Panc1 (cell line): ENCODE measurements around the gene TEAD4. TPM values are rescaled to one million over a fixed set of nuclear protein-coding genes. Genes with fewer than 3 reads are reported as not detected.

Experiments used
- ATAC-seq: fragments of 200-7000 bp; cut with Tn5 transposase; 2 replicates; pipeline ENCODE4 v1.9.1; 2020; ENCODE audit warnings: mild to moderate bottlenecking, moderate library complexity
- Bru-seq: library from RNA; stranded (reverse); fragments of 400-500 nt; gene quantifications from one replicate; lab custom pipeline; 2021; lab: Mats Ljungman, UMichigan
- BruChase-seq, 2 experiments: library from RNA; stranded (reverse); fragments of 400-500 nt; gene quantifications; one replicate each; lab custom pipeline; 2021; lab: Mats Ljungman, UMichigan
- BruUV-seq: library from RNA; stranded (reverse); fragments of 400-500 nt; replicated peaks from 2 replicates; lab custom pipeline; 2021; lab: Mats Ljungman, UMichigan
- CTCF ChIA-PET: fragments of 300-600 bp; sonication (Branson Sonifier 250); formaldehyde crosslinking; loops from one replicate; lab custom pipeline; 2022; ENCODE audit warnings: antibody characterized with exemption; lab: Charles Lee
- POLR2A ChIA-PET: fragments of 300-600 bp; sonication (Branson Sonifier 250); formaldehyde crosslinking; loops from one replicate; lab custom pipeline; 2022; ENCODE audit warnings: antibody characterized with exemption; lab: Charles Lee
- DNase-seq: peaks from one replicate; pipeline ENCODE4 v3.0.0-alpha.2; 2010; ENCODE audit warnings: low read depth, low spot score
- H3K27ac ChIP-seq: 2 replicates; pipeline ENCODE4 v1.5.1; 2011; ENCODE audit warnings: mild to moderate bottlenecking, low read length, inconsistent platforms
- H3K27me3 ChIP-seq: fragments of 200-500 bp; sonication (Bioruptor generic); 2 replicates; pipeline ENCODE4 v1.6.0; 2014; ENCODE audit warnings: low read length, inconsistent platforms; ENCODE audit not compliant: control insufficient read depth, insufficient read depth
- H3K36me3 ChIP-seq: fragments of 200-500 bp; sonication (Bioruptor generic); 2 replicates; pipeline ENCODE4 v1.5.1; 2014; ENCODE audit warnings: inconsistent platforms, mild to moderate bottlenecking, low read length, moderate library complexity; ENCODE audit not compliant: control insufficient read depth, insufficient read depth
- H3K4me1 ChIP-seq: 2 replicates; pipeline ENCODE4 v1.5.1; 2011; ENCODE audit warnings: inconsistent platforms, mild to moderate bottlenecking, low read length, moderate library complexity; ENCODE audit not compliant: control insufficient read depth, insufficient read depth
- H3K4me3 ChIP-seq, 2 experiments: 2 replicates each; pipeline ENCODE4 v1.5.1; 2011 to 2012; ENCODE audit warnings: low read depth in 2 of 2, low read length in 2 of 2, mild to moderate bottlenecking in 2 of 2, inconsistent platforms in 1 of 2, moderate library complexity in 1 of 2
- H3K9me3 ChIP-seq: fragments of 200-500 bp; sonication (Bioruptor generic); 2 replicates; pipeline ENCODE4 v1.5.1; 2014; ENCODE audit warnings: low read depth, mild to moderate bottlenecking, inconsistent platforms, low read length, moderate library complexity; ENCODE audit not compliant: control insufficient read depth, insufficient read depth
- CTCF ChIP-seq: fragments of 450-650 bp; IDR thresholded peaks from 2 replicates; pipeline ENCODE4 v1.5.1; 2017; ENCODE audit warnings: mild to moderate bottlenecking
- POLR2AphosphoS5 ChIP-seq: IDR thresholded peaks from 2 replicates; pipeline ENCODE4 v1.6.1; 2012; ENCODE audit warnings: mild to moderate bottlenecking, low read depth, low read length, moderate library complexity
- SIN3A ChIP-seq: IDR thresholded peaks from 2 replicates; pipeline ENCODE4 v1.6.1; 2012; ENCODE audit warnings: low read depth, mild to moderate bottlenecking, low read length, moderate library complexity, borderline replicate concordance; ENCODE audit not compliant: insufficient read depth
- TCF7L2 ChIP-seq: IDR thresholded peaks from 2 replicates; pipeline ENCODE4 v1.6.1; 2011; ENCODE audit warnings: mild to moderate bottlenecking, low read depth, low read length, inconsistent platforms
- in situ Hi-C: cut with HindIII; loops from 2 replicates; pipeline ENCODE4 v1.10.0; 2016; ENCODE audit warnings: low sequenced_read_pairs, low pct_unique_long_range_greater_than_20kb
- intact Hi-C: fragments of 100-400 bp; cut with micrococcal nuclease; formaldehyde crosslinking; loops from one replicate; pipeline ENCODE4 v1.10.0; 2022; ENCODE audit not compliant: unreplicated experiment
- long read RNA-seq: library from polyadenylated mRNA; unstranded; transcript quantifications from one replicate; pipeline ENCODE4 v2.0.0, GENCODE V29; 2021; ENCODE audit not compliant: unreplicated experiment
- polyA plus RNA-seq: library from polyadenylated mRNA; unstranded; fragments of >200 nt; gene quantifications from one replicate; pipeline ENCODE4 v1.2.1, GENCODE V29; 2012; ENCODE audit warnings: missing spikeins; ENCODE audit not compliant: insufficient read length
- total RNA-seq: library from RNA; stranded (reverse); gene quantifications from one replicate; pipeline ENCODE4 v1.2.1, GENCODE V29; 2021; ENCODE audit not compliant: unreplicated experiment

TEAD4 gene
- total RNA-seq (47.6 TPM), Bru-seq, nascent RNA (percentile 72 among the genes with signal in this experiment), BruChase-seq, experiment 1, labeled RNA remaining after a 2-hour chase (percentile 72 among the genes with signal in this experiment), BruChase-seq, experiment 2, labeled RNA remaining after a 6-hour chase (percentile 77 among the genes with signal in this experiment)
- polyA plus RNA-seq, result 42.0 TPM
- long read RNA-seq, transcript TEAD4-202 (13 exons, 1,690 nt), result major isoform, 11 of 106 reads
- long read RNA-seq, partial matches to known transcripts, result 80 of 106 reads
- long read RNA-seq, other reads (novel, unspliced or antisense), result 13 of 106 reads

- no peak for DNase-seq
- POLR2A ChIA-PET, result no interaction called here
- TF ChIP-seq SIN3A (0 out of 2 replicates have a peak, but pooled peaks have one; percentile 45), POLR2AphosphoS5 (no peak)
- no peaks in the 10 kb centered on the region for H3K27me3 ChIP-seq
- no TSS peak for BruUV-seq
- H3K4me1 ChIP-seq, result peaks cover 22% of the 10 kb centered on the region
- no peaks in the 10 kb centered on the region for H3K36me3 ChIP-seq
- H3K9me3 ChIP-seq, result no peaks in the 10 kb centered on the region
- CTCF ChIA-PET, result no interaction called here
- intact Hi-C loops (no loop called here), in situ Hi-C loops (no loop called here)
- H3K27ac ChIP-seq, result peak within 1 kb of the TSS; percentile 94
- H3K4me3 ChIP-seq, result peak within 1 kb of the TSS; percentile 67 to 73
- ATAC-seq, result peak; percentile 88
Measured at GRCh38 chr12:2959192-2959504, at the start of gene TEAD4. Gene TEAD4, plus strand, starts transcription at chr12:2959397.

GRCh38 chr12:2912216-2912575 lies 47.0 kb upstream of the TEAD4 start:
- no peaks in the 10 kb centered on the region; the same call in 1 of the 2 replicates for H3K4me1 ChIP-seq
- CTCF ChIA-PET, result no interaction called here
- DNase-seq (no peak), ATAC-seq (no peak)
- POLR2A ChIA-PET, result no interaction called here
- H3K27me3 ChIP-seq, result no peaks in the 10 kb centered on the region
- in situ Hi-C loops, result no loop called here
- no peak overlapping the region for H3K4me3 ChIP-seq
- H3K27ac ChIP-seq, result peak overlapping the region; percentile 24; the same call in 1 of the 2 replicates
- H3K9me3 ChIP-seq, result no peaks in the 10 kb centered on the region
- BruUV-seq, result TSS peak; percentile 9
- H3K36me3 ChIP-seq, result peaks cover 2% of the 10 kb centered on the region; the same call in 1 of the 2 replicates
- intact Hi-C loops, result no loop called here
- TF ChIP-seq SIN3A, result no peak
- TF ChIP-seq CTCF, result no peak

GRCh38 chr12:2919249-2919648 lies 39.9 kb upstream of the TEAD4 start:
- DNase-seq (no peak), ATAC-seq (no peak)
- Histone ChIP-seq H3K4me3 (no peak overlapping the region), H3K27ac (no peak overlapping the region), H3K4me1 (no peaks in the 10 kb centered on the region), H3K27me3 (no peaks in the 10 kb centered on the region), H3K36me3 (peaks cover 7% of the 10 kb centered on the region; the same call in 1 of the 2 replicates), H3K9me3 (no peaks in the 10 kb centered on the region)
- ChIA-PET CTCF (no interaction called here), POLR2A (no interaction called here)
- no TSS peak for BruUV-seq
- in situ Hi-C loops, result no loop called here
- TF ChIP-seq CTCF (no peak), POLR2AphosphoS5 (no peak), SIN3A (no peak), TCF7L2 (no peak)
- intact Hi-C loops, result no loop called here
